Loucy (cell line): ENCODE measurements around the gene ZNF326.

Experiments used
- H2AFZ ChIP-seq: fragments of 200-600 bp; sonication (generic); 2 replicates; pipeline ENCODE4 v1.6.0; 2016; ENCODE audit warnings: antibody characterized with exemption, mild to moderate bottlenecking, low read length, moderate library complexity
- H3F3A ChIP-seq: fragments of 200-600 bp; 2 replicates; pipeline ENCODE4 v1.6.0; 2016; ENCODE audit warnings: antibody characterized with exemption, low read depth, mild to moderate bottlenecking
- H3K27me3 ChIP-seq: fragments of 200-600 bp; sonication (generic); 2 replicates; pipeline ENCODE4 v1.6.1; 2014; ENCODE audit warnings: low read length, mild to moderate bottlenecking; ENCODE audit not compliant: insufficient read depth, poor library complexity, severe bottlenecking
- H3K36me3 ChIP-seq: fragments of 200-600 bp; sonication (generic); 2 replicates; pipeline ENCODE4 v1.6.1; 2016; ENCODE audit warnings: low read length; ENCODE audit not compliant: insufficient read depth
- H3K4me1 ChIP-seq: fragments of 200-600 bp; sonication (generic); 2 replicates; pipeline ENCODE4 v1.5.1; 2014; ENCODE audit warnings: low read length, mild to moderate bottlenecking; ENCODE audit not compliant: insufficient read depth, poor library complexity, severe bottlenecking
- H3K4me2 ChIP-seq: fragments of 200-600 bp; sonication (generic); 2 replicates; pipeline ENCODE4 v1.6.0; 2014; ENCODE audit warnings: antibody characterized with exemption, low read length, low read depth, mild to moderate bottlenecking; ENCODE audit not compliant: poor library complexity, severe bottlenecking
- H3K4me3 ChIP-seq: fragments of 200-600 bp; sonication (generic); 2 replicates; pipeline ENCODE4 v1.5.1; 2014; ENCODE audit warnings: low read length, mild to moderate bottlenecking, mixed read lengths; ENCODE audit not compliant: poor library complexity, severe bottlenecking
- H3K79me2 ChIP-seq: fragments of 200-600 bp; sonication (generic); 2 replicates; pipeline ENCODE4 v1.6.1; 2014; ENCODE audit warnings: low read length; ENCODE audit not compliant: insufficient read depth
- H3K9ac ChIP-seq: fragments of 200-600 bp; sonication (generic); 2 replicates; pipeline ENCODE4 v1.6.0; 2014; ENCODE audit warnings: mild to moderate bottlenecking, low read depth, low read length, moderate library complexity; ENCODE audit not compliant: poor library complexity, severe bottlenecking
- H3K9me2 ChIP-seq: fragments of 200-600 bp; sonication (generic); replicated peaks from 2 replicates; pipeline ENCODE4 v1.6.1; 2016; ENCODE audit warnings: low read depth, low read length, mixed read lengths
- H3K9me3 ChIP-seq: fragments of 200-600 bp; sonication (generic); 2 replicates; pipeline ENCODE4 v1.6.1; 2014; ENCODE audit warnings: mild to moderate bottlenecking, antibody characterized with exemption, low read length, low read depth; ENCODE audit not compliant: insufficient read depth
- H4K20me1 ChIP-seq: fragments of 200-600 bp; sonication (generic); 2 replicates; pipeline ENCODE4 v1.6.0; 2014; ENCODE audit warnings: antibody characterized with exemption, low read length, mild to moderate bottlenecking; ENCODE audit not compliant: insufficient read depth, poor library complexity, severe bottlenecking
- CTCF ChIP-seq: fragments of 200-600 bp; sonication (generic); conservative IDR thresholded peaks from 2 replicates; pipeline ENCODE4 v1.5.1; 2014; ENCODE audit warnings: mild to moderate bottlenecking, antibody characterized with exemption, low read length
- EZH2phosphoT487 ChIP-seq: fragments of 200-600 bp; IDR thresholded peaks from 2 replicates; pipeline ENCODE4 v1.6.1; 2018; ENCODE audit warnings: antibody characterized with exemption, mild to moderate bottlenecking, moderate library complexity, borderline replicate concordance

Gene ZNF326

GRCh38 chr1:89966656-89967055 lies 28.3 kb upstream of the ZNF326 start:
- no peak overlapping the region for H3K4me2 ChIP-seq

GRCh38 chr1:89971600-89971999 lies 23.3 kb upstream of the ZNF326 start:
- Histone ChIP-seq H3K4me3 (no peak overlapping the region), H3K9ac (no peak overlapping the region), H4K20me1 (no peaks in the 10 kb centered on the region), H3K4me1 (peaks cover 17% of the 10 kb centered on the region), H2AFZ (no peak overlapping the region), H3K4me2 (no peak overlapping the region), H3F3A (no peaks in the 10 kb centered on the region), H3K79me2 (no peaks in the 10 kb centered on the region), H3K9me2 (no peaks in the 10 kb centered on the region), H3K9me3 (no peaks in the 10 kb centered on the region), H3K27me3 (no peaks in the 10 kb centered on the region), H3K36me3 (no peaks in the 10 kb centered on the region)
- TF ChIP-seq EZH2phosphoT487 (no peak), CTCF (no peak)

More at GRCh38 chr1:89966656-89967055, 28.3 kb upstream of the ZNF326 start:
- Histone ChIP-seq H3K36me3 (no peaks in the 10 kb centered on the region), H3K9me2 (no peaks in the 10 kb centered on the region), H3K4me1 (peaks cover 18% of the 10 kb centered on the region), H3K9ac (no peak overlapping the region), H2AFZ (no peak overlapping the region), H3F3A (no peaks in the 10 kb centered on the region), H3K9me3 (no peaks in the 10 kb centered on the region), H4K20me1 (no peaks in the 10 kb centered on the region), H3K27me3 (no peaks in the 10 kb centered on the region), H3K4me3 (no peak overlapping the region), H3K79me2 (no peaks in the 10 kb centered on the region)
- no peak for TF ChIP-seq EZH2phosphoT487
- TF ChIP-seq CTCF: no peak

GRCh38 chr1:89972024-89972423 lies 22.9 kb upstream of the ZNF326 start:
- Histone ChIP-seq H3K9me3 (no peaks in the 10 kb centered on the region), H4K20me1 (no peaks in the 10 kb centered on the region), H3K79me2 (no peaks in the 10 kb centered on the region), H3K36me3 (no peaks in the 10 kb centered on the region), H3K4me2 (no peak overlapping the region), H3K9ac (no peak overlapping the region), H3K27me3 (no peaks in the 10 kb centered on the region), H3K4me3 (no peak overlapping the region), H2AFZ (no peak overlapping the region), H3F3A (no peaks in the 10 kb centered on the region), H3K9me2 (no peaks in the 10 kb centered on the region), H3K4me1 (peaks cover 17% of the 10 kb centered on the region)
- TF ChIP-seq CTCF: no peak
- TF ChIP-seq EZH2phosphoT487: no peak
